Fibroblast of upper back skin (primary cell): ENCODE measurements around the gene SLFN12L.
"Not testable (repeated sequence)": the region's sequence is repeated elsewhere in the genome, so short reads cannot be mapped to it uniquely, and the experiment has no call there.

Source experiments
- DNase-seq: peaks from one replicate; pipeline ENCODE4 v3.0.0-alpha.2; 2013

SLFN12L gene

DNA sequence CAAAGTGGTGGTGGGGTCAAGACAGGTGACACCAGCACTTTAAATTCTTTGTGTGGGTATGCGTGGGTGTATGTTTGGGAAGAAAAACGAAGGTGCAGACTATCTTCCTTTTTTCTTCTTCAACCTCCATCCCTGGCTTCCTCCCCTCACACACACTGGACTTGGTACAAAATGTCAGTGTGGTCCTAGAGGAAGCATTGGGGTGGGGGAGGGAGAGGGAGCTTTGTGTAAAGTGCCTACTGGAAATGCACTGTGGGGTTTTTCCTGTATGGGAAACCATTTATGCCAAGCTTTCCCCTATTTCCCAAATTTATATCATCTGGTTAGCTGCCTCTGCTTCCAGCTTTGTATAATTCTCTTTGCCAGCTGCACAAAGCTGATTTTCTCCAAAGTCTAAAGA is 44.4 kb downstream of the SLFN12L start:
- no peak for DNase-seq

DNA sequence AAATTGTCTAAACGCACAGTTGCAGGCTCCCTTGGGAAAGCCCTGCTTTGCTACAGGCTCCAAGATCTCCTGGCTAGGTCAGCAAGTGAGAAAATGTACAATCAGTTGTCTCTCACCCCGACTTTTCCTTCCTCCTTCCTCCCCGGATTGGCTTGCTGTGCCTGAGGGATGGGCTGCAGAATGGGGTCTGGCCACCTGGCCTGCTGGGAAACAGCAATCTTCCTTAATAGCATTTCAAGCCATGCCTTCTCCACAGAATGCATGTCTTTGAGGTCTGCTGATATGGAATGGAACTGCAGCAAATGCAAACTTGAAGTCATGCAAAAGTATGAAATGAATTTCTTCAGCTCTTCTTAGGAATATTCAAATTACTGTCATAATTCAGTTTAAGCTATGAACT is 46.1 kb downstream of the SLFN12L start:
- no peak for DNase-seq

DNA sequence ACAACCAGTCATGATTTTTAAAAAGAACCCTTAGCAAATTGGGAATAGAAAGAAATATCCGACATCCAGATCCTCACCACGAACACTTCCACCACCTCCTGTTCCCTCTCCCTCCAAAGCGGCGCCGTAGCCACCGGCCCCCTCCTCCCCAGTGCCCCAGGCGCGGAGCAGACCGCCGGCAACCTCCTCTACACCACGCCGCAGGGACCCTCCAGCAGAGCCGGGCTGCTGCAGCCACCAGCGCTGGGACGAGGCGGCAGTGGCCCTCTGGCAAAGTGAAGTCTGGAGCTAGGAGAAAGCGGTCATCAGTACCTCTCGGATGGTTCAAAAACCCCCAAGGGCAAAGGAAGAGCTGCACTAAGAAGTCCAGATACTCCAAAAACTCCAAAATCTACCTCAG is 47.5 kb downstream of the SLFN12L start:
- DNase-seq: no peak

DNA sequence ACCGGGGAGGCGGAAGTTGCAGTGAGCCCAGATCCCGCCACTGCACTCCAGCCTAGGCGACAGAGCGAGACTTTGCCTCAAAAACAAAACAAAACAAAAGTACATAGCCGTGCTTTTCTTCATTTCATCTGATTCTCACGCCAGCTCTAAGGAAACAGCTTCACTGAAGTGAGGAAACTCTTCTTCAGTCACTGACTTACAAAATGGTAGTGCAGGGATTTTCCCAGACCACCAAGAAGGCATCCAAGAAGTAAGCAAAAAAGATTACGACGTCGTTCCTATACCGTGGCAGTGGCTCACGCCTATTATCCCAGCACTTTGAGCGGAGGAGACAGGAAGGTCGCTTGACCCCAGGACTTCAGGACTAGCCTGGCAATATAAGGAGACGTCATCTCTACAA is 48.5 kb downstream of the SLFN12L start:
- DNase-seq: no peak

DNA sequence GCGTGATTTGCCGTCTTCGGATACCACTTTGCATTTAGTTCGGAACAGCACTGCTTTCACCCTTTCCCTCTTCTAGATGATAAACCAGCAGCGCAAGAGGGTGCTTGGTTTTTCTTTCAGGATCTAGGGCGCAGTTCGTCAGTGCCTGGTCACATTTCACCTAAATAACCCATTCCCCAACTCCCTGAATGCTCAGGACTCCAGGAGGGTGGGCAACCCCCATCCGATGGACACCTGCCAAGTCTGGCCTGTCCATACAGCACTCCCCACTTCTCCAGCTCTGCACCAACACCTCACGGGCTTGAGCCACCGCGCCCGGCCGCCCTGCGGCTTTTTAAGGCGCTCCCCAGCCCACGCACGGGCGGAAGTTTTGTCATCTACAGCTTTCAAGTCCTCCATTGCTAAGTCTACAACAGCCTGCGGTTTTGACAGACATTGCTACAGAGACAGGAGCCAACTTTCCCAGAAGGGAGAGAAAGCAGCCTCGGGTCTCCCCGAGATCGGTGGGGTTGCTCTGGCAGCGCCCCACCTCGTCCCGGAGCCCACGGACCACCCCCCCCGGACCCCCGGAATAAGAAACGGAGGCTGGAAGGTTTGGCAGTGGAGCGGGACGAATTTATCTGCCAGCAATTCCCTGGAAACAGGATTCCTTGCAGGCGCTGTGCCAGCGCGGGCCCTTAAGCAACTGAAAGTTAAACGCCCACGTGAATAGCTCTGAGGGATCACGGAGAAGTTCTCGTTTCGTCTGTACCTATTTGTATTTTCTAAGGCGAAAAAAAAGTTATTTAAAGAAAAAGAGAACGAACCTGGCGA is 50.4 kb downstream of the SLFN12L start:
- peak; percentile 52 for DNase-seq

DNA sequence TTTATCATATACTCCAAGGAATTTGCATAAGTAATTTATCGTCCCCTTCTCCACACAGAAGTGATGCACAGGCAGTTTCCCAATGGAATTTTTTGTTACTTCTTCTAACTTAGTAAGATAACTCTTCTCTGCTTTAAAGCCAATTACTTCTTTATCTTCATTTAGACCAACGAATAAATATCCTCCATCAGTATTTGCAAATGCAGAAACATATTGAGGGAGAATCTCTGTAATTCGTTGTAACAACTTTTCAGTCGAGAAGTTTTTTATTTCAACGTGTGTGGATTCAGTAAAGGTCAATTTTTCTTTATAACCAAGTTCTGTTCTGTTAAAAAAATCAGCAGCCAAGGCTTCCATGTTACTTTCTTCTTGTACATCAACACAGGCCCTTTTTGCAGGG is 58.2 kb downstream of the SLFN12L start:
- no peak for DNase-seq

DNA sequence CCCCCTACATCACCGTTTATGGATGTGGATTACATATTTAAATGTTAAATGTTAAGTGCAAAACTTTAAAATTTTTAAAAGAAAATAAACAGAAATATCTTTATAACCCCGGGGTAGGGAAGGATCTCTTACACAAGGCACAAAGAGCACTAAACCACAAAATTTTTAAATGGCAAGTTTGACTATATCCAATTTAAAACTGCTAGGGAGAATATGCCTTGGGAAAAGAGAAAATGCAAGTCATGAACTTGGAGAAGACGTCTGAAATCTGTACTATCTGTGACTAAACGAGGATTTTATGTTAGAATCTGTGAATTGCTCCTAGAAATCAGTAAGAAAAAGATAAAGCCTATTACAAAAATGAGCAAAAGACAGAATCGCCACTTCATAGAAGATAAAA is 60.2 kb downstream of the SLFN12L start:
- DNase-seq: no peak

DNA sequence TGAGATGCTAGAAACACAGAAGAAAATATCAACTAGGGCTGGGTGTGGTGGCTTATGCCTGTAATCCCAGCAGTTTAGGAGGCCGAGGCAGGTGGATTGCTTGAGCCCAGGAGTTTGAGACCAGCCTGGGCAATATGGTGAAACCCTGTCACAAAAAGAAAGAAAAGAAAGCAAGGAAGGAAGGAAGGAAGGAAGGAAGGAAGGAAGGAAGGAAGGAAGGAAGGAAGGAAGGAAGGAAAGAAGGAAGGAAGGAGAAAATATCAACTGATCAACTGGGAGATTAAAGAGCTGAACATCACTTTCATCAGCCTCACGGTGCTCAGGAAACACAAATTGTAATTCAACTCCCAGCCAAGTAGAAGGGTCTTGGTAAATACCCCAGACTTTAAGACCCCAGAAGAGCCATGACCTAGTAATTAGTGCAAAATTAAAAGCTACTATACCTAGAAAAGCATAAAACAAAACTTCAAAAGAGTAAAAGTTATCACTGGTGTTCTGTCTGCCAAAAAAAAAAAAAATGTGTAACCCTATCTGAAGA is 61.1 kb downstream of the SLFN12L start:
- no peak for DNase-seq

DNA sequence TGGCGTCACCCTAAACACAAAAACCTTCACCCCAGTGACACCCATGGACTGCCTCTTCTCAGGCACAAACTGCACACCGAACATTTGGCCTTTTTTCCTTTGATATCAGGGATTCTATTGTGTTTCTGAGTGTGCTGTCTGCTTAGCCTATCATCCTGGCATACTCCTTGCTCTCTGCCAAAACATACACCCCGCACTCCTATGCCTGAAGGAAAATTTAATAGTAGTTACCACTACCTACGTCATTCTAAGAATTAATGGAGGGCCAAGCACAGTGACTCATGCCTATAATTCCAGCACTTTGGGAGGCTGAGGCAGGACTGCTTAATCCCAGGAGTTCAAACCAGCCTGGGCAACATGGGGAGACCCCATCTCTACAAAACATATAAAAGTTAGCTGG is 69.0 kb downstream of the SLFN12L start:
- DNase-seq: no peak

DNA sequence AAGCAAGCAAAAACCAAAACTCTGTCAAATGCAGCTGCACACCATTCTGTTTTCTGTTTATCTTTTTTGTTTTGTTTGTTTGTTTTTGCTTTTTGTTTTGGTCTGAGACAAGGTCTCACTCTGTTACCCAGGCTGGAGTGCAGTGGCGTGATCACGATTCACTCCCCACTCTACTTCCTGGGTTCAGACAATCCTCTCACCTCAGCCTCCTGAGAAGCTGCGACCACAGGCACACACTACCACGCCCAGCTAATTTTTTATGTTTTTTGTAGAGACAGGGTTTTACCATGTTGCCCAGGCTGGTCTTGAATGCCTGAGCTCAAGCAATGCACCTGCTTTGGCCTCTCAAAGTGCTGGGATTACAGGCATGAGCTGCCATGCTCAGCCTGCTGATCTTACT is 69.7 kb downstream of the SLFN12L start:
- DNase-seq: no peak

DNA sequence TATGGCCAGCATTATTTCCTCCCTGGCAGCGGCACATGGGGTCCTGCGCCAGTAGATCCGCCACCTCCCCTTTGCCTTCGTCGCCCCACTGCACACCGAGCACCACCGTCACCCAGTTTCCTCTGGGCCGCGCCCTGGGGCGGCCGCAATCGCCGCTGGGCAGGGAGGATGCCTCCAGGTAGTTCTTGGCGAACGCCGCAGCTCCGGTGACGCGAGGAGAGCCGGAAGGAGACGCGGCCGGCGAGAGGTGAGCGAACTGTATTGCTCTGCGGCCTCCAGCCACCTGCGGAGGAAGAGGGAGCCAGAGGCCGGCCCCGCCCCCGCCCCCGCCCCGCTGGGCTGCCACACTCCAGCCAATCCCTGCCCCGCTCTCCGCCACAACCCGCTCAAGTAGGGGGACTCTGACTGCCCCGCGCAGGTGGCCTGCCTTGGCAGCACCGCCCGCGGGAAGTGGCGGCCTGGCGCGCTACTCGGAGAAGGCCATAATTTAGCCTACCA is 77.1 kb downstream of the SLFN12L start:
- no peak for DNase-seq

DNA sequence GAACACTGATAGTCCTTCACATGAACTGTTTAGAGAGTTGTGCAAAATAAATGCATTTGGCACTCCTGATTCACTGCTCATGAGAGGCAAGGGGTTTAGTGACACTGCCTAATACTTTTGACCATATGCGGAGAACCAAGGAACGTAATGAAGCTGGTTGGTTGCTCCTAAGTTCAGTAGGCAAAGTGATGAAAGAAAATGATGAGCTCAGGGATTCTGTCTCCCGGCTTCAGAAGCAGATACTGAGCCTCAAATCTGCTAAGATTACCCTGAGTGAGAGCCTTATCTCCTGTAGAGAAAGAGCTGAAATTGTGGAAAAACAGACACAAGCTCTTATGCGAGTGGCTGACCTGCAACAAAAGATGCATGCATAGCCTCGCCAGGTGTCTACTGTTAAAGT is 83.4 kb downstream of the SLFN12L start:
- DNase-seq: not testable (repeated sequence)

DNA sequence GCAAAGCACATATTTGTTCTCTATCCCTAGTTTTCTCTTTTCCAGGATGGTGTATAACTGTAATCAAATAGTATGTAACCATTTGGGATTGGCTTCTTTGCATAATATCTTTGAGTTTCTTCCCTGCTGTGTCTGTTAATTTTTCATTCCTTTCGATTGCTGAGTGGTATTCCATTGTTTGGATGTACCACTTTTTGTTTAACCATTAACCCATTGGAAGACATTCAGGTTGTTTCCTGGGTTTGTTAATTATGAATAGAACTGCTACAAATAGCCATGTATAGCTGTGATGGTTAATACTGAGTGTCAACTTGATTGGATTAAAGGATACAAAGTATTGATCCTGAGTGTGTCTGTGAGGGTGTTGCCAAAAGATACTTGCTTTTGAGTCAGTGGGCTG is 84.3 kb downstream of the SLFN12L start:
- DNase-seq: no peak

DNA sequence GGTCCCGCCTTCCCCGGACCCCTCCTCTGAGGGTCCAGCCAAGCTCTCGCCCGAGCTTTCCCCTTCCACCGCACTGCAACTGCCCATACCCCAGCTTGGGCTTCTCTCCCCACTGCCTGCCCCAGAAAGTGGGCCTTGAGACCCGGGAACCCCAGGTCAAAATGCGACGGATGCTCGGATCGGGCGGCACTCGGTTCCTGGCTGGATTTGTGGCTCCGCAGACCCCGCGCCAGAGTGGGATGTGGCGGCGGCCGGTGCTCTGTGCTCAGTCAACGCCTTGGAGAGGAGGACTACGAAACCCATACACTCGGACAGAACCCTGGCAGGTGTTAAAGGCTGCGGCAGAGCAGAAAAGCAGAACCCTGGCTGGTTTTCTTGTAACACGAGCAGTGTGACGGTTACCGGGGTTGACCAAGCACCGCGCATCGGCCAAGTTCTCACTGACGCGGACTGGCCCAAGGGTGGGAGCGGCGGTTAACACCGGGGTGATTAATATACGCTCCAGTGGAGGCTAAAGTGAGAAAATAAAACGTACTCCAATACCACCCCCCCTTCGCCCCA is 88.0 kb downstream of the SLFN12L start:
- DNase-seq: no peak

DNA sequence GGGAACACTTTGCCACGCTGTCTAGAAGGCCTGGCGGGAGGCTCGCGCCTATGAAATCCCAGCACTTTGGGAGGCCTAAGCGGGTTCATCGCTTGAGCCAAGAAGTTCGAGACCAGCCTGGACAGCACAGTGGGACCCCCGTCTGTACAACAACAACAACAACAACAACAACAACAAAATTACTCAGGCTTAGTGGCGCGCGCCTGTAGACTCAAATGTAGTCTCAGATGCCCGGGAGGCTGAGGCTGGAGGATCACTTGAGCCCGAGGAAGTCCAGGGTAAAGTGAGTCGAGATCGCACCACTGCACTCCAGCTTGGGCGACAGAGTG is 88.6 kb downstream of the SLFN12L start:
- DNase-seq: no peak

DNA sequence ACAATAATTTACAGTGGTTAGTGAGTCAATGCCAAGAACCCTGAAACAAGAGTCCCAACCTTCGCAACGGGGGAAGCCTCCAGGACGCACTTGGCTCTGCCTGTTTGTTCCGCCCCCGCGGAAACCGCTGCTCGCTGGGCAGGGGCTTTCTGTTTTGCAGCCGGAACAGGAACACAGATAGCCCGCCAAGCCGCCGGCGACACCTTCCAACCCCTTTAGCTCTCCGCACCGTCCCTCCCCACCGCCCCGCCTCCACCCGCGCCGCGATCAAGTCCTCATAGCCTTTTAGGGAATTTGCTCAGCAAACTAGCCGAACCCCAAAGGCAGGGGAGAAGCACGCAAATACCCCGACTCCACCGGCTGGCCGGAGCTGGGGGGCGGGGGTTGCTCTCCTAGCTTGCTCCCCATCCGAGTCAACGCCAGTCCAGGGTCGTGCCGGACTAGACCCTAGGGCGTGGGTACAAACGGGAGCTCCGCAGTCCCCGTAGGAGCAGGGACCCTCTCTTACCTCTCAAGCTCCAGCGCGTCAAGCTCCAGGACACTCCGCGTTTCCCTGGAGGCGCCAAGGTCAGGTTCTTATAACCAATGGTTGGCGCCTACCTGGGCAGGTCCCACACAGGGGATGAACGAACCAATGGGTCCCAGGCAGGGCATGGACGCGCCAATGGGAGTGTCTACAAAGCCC is 89.1 kb downstream of the SLFN12L start, which contains the start of gene SLFN13:
Gene SLFN13 (minus strand): TSS at position 553 of the 685 bp plus-strand sequence. CDS start 3,086 bp downstream, outside the sequence.
- DNase-seq: peak; percentile 25

DNA sequence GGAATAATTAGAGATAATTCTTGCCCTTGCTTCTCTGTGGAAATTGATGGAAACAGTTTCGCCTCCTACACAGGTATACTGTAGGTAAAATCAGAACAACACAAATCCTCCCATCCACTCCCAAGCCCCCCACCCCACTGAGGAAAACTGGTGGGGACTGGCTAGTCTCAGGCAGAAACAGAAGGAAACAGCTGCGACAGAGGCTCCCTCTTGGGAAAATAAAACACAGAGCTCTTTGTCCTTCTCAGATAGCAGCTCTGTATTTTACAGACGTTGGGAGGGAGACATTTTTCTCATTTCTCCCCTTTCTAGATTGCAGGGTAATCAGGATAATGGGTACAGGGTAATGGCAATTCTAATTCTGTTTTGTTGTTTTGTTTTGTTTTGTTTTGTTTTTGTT is 90.0 kb downstream of the SLFN12L start:
- no peak for DNase-seq

DNA sequence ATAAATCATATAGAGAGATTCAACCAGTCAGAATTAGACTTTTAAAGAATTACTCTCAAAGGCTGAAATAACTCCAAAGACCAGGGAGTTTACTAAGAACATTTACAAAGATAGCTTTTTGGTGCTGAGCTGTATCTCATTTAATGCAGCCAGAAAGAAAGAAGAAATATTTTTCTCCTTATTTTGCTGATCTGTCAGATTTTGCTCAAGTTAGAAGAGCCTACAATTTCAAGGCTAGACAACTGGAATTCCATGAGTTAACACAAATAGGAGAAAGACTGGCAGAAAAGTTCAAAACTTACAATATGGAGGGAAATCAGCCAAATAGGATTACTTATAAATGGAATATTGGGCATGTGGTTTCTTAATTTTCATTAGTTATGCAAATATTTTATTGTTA is 99.0 kb downstream of the SLFN12L start:
- DNase-seq: no peak

DNA sequence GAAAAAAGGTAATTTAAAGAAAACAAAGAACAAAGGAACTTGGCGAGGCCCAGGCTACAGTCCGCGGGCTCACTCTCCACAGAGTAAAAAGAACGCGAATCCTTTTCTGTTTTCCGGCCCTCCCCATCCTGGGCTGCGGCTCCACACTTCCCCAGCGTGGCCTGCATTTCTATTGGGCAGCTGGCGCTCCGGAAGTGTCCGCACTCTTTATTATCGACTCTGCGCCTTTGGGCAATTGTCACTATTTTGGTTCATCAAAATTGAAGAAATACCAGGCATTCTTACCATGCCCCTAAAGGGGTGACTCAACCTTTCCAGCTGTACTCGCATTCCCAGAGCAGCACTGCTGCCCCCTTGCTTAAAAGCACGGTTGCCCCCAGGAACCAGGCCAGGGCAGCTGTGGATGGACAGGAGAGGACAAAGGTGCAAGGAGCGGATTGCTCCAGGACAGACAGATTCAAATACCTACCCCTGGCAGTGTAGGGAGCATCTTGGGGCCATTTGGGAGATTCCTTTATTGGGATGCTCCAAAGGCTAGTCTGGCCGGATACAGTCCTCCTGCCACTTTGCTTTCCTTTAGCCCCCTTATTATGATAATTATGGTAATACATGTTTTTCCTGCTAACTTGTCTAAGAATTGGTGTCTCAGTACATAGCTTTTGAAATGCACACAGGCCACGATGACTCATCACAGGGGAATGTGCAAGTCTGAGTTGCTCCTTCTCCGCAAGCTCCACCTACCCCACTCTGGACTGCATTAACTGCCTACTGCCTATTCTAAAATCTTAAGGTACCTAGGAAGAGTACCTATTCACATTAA is 104.2 kb downstream of the SLFN12L start:
- DNase-seq: peak; percentile 100

DNA sequence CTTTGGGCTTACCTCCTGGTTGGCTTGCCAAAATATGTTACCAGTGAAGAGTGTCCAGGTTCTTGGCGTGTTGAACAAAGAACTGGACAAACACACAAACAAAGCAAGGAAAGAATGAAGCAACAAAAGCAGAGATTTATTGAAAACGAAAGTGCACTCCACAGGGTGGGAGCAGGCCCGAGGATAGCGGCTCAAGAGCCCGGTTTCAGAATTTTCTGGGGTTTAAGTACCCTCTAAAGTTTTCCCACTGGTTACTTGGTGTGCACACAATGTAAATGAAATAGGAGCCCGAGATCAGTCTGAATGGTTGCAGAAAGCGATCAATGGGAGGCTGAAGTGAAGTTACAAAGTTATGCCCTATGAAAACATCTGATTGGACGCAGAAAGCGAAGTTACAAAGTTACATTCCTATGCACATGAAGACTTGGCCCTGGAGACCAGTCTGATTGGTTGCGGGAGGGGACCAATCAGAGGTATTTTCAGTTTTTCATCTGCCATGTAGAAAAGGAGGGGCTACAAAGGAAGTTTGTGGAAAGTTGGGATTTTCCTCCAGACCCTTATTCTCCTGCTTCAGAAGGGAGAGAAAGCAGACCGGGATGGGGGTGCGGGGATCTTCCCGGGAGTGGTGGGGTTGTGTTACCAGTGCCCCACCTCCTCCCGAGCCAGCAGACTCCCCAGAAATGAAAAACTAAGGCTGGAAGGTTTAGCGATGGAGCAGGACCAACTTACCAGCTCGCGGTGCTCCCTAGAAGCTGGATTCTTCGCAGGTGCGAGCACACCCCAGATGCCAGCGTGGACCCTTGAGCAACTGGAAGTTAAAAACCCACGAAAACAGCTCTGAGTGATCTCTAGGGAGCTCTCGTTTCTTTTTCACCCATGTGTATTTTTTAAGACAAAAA is 105.1 kb downstream of the SLFN12L start, which contains the start of gene SLFN12:
Gene SLFN12 (minus strand): TSS at position 325 of the 899 bp plus-strand sequence. CDS start 9,472 bp downstream, outside the sequence.
- peak; percentile 96 for DNase-seq

DNA sequence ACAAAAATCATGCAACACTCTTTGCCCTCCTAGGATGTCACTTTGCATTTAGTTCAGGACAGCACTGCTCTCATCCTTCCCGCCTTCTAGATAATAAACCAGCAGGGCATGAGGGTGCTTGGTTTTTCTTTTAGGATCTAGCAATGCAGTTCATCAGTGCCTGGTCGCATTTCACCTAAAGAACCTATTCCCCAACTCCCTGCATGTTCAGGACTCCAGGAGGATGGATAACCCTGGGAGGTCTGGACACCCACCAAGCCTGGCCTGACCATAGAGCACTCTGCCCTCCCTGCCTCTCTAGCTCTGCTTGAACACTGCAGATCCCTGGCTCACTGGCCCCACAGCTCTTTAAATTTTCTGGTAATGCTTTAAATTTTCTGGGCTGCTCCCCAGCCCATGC is 107.8 kb downstream of the SLFN12L start:
- DNase-seq: no peak

DNA sequence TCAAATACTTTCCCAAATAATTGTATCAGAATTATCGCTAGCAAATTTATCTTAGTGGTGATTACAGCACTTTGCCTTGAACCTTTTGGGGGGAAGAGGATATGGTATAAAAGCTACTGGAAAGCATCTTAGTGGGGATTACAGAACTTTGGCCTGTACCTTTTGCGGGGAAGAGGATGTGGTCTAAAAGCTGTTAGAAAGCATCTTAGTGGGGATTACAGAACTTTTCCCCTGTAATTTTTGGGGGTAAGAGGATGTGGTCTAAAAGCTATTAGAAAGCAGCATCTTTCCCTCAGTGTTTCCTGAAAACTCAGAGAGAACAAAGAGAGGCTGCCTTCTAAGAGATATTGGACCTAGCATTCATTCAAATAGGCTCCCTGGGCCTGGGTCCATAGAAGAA is 109.2 kb downstream of the SLFN12L start:
- no peak for DNase-seq
